Activated T-cell treated with anti-CD3 and anti-CD28 coated beads for 1 hour (primary cell): ENCODE measurements around the gene INTS13.
"Not testable (repeated sequence)": the region's sequence is repeated elsewhere in the genome, so short reads cannot be mapped to it uniquely, and the experiment has no call there.

ENCODE experiments used
- DNase-seq: peaks from one replicate; pipeline ENCODE4 v3.0.0-alpha.2; 2020; ENCODE audit warnings: low read depth

INTS13 gene

GRCh38 chr12:26935636-26936378, 2.0 kb downstream of the INTS13 start:
- no peak for DNase-seq

- DNase-seq: no peak
Observed at GRCh38 chr12:26929590-26929989, 8.2 kb downstream of the INTS13 start.

- DNase-seq: no peak
Observed at GRCh38 chr12:26928661-26929060, 9.1 kb downstream of the INTS13 start.

DNA sequence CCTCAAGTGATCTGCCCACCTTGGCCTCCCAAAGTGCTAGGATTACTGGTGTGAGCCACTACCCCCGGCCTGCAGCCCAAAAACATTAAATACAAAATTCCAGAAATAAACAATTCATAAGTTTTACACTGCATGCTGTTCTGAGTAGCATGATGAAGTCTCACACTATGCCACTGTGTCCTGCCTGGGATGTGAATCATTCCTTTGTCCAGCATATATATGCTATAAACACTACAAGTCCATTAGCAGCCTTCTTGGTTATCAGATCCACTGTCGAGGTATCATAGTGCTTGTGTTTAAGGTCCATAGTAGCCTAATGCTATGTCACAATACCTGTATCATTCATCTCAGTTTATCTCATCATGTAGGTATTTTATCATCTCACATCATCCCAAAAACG, 15.9 kb downstream of the INTS13 start:
- DNase-seq: no peak

- no peak for DNase-seq
Observed at GRCh38 chr12:26919216-26919555, 18.6 kb downstream of the INTS13 start.

DNA sequence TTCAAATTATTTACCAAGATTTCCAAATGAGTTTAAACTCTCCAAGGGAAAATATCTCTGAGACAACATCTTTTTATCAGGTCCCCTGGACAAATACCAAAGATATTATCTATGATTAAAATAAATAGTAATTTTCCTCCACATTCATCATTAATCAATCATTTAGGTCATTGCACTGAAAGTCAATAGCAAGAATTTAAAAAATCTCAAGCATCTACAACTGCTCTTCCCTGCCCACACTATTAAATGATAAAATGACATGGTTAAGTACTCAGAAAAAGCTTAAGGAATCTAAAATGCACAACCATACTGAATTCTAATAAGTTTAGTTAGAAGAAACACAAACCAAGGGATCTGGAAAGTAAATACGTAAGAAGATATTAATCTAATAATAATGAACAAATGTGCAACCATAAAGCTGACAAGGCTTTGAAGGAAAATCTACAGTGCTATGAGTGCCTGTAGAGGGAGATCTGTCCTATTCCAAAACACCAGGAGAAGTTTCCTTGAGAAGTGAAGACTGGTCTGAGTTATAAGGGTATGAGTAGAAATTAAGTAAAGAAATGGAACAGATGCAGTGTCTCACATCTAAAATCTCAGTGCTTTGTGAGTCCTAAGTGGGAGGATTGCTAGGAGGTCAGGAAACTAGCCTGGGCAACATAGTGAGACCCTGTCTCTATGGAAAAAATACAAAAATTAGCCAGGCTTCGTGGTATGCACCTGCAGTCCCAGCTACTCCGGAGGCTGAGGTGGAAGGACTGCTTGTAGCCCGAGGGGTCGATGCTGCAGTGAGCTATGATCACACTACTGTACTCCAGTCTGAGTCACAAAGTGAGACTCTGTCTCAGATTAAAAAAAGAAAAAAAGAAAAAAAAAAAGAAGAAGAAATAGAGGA, 19.2 kb downstream of the INTS13 start:
- DNase-seq: no peak

GRCh38 chr12:26906704-26907103, 31.1 kb downstream of the INTS13 start:
- no peak for DNase-seq

GRCh38 chr12:26906024-26906423, 31.8 kb downstream of the INTS13 start:
- DNase-seq: no peak

DNA sequence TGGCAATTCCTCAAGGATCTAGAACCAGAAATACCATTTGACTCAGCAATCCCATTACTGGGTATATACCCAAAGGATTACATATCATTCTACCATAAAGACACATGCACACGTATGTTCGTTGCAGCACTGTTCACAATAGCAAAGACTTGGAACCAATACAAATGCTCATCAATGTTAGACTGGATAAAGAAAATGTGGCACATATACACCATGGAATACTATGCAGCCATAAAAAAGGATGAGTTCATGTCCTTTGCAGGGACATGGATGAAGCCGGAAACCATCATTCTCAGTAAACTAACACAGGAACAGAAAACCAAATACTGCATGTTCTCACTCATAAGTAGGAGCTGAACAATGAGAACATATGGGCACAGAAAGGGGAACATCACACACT, 34.4 kb downstream of the INTS13 start:
- not testable (repeated sequence) for DNase-seq

DNA sequence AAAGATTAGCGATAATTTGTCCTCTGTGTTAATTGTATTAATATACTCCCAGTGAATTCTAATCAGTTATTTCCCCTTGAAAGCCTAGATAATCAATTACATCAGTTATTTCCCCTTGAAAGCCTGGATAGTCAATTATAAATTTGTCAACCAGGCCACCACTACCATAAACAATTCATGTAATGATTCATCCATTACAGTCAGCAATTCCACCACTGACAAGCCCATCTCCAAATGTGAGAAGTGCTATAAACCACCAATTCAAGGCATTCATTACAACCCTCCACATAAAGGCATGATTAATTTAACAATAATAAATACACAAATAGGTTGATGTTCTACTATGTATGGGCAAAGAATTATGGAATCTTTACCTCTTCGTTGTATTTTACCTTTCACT, 40.9 kb downstream of the INTS13 start:
- no peak for DNase-seq

GRCh38 chr12:26895672-26896071, 42.1 kb downstream of the INTS13 start:
- DNase-seq: no peak

DNA sequence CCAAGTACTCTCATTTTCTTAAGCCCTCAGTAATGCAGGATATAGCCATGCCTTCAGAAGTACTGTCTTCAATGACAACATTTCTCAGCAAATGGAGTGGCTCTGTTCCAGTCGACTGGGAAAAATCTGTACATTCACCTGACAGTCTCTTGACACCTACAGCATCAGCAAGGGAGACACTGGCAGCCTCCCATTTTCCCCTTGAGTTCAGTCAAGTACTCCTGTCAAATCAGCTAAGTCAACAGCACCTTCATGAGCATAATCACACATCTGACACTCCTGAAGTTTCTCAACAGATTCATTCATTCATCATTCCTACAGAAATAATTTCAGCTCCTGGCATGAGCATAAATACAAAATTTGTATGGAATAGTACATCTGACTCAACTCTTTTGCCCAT, 46.1 kb downstream of the INTS13 start:
- DNase-seq: no peak

DNA sequence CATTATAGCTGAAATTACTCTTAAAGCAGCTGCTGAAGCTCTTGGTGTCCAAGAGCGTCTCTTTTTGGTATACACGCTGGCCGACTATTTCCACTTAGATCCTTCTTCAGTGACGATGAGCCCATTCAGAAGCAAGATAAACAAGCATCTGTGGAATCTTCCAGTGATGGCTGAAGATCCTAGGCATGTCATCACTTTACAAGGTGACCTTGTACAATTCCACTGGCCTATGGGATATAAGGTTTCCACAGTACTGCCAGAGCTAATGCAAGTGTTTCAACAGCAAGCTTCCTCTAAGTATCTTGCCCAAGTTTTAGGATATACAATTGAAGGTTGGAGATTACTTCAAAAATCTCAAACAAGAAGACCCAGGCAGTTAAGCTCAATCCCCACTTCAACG, 47.0 kb downstream of the INTS13 start:
- DNase-seq: no peak

DNA sequence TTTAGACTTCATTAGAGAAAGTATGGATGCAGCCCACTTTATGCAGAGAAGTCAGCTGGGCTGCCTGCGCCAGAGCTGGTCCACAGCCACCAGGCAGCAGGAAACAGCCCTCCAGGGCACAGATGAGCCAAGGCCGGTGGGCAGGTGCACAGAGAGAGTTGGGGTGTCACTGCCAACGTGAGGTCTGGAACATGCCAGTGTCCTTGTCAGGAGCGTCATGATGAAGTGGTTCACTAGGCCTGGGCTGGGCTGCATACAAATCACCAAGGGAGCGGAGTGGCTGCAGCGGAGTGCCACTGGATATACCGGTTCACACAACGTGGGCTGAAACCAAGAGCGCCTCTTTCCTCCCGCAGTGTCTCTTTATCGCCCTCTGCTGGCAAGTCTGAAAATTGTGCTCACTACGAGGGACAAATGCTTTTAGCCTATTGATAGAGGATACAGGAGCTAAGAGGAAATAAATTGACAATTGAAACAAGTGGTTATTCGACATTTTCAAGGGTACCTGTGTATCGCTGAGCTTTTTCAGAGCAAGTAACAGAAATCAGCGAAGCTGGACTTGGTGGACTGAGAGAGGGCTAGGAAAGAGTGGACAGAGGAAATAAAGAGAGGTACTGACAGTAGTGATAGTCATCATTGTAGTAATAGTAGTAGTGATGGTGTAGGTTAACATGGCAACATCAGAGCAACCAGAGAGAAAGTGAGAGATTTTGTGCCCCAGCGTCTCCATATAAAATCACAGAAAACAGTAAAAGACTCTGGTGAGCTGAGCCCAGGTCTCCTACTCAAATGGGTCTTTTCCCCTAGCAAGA, 52.8 kb downstream of the INTS13 start:
- DNase-seq: peak; percentile 68

DNA sequence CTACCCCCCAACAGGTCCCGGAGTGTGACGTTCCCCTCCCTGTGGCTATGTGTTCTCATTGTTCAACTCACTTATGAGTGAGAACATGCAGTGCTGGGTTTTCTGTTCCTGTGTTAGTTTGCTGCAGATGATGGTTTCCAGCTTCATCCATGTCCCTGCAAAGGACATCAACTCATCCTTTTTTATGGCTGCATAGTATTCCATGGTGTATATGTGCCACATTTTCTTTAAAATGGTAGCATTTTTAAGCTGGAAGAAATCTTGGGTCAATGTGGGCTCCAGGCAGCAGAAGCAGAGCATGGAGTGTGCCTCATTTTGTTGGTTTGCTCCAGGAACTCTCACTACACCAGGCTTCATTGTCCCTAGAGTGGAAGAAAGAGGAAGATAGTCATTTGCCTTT, 57.2 kb downstream of the INTS13 start:
- no peak for DNase-seq

- DNase-seq: no peak
Observed at GRCh38 chr12:26878661-26879119, 59.1 kb downstream of the INTS13 start.

DNA sequence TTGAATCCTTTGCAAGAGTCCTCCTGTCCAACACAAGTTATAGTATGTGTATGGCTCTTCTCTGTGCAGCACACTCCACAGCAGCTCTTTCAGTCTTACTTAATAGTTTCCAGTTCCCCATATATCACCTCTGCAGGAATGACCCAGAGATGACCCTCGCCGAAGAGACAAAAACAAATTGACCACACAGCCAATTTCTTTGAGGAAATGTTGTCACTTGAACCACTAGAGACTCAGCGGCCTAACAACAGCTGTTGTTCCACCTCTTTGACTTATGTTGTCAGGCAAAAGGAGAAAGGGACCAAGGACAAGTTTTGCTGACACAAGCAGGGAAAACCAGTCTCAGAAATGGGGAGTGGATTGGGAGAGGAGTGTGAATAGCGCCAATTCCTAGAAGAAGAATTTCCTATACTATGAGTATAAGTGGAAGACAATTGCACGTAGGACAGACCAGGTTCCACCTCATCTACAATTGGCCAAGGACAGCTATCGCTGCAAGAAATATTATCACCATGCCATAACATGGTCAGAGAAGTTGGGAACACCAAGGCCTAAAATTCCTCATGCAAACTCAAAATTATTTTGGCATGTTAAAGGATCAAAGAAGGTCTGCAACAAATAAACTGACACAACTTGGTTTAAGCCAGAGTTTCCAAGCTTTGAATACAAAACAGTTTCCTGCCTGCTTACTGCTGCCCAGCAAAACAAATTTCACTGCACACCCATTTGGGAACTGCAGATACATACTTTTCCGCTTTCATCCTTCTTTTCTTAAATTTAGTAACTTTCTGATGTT, 63.1 kb downstream of the INTS13 start:
- no peak for DNase-seq

GRCh38 chr12:26872625-26873024, 65.2 kb downstream of the INTS13 start:
- no peak for DNase-seq

- DNase-seq: no peak
Observed at GRCh38 chr12:26871985-26872384, 65.8 kb downstream of the INTS13 start.

- DNase-seq: no peak
Observed at GRCh38 chr12:26870491-26871419, 67.0 kb downstream of the INTS13 start.
